Kidney tubule cell (primary cell): ENCODE measurements around the gene GCNT2.
A peak's percentile ranks its signal among the peaks of the same experiment; 100 is the strongest.

Experiments used
- DNase-seq: peaks from one replicate; pipeline ENCODE4 v3.0.0-alpha.2; 2018; ENCODE audit warnings: low spot score

GCNT2 gene

DNA sequence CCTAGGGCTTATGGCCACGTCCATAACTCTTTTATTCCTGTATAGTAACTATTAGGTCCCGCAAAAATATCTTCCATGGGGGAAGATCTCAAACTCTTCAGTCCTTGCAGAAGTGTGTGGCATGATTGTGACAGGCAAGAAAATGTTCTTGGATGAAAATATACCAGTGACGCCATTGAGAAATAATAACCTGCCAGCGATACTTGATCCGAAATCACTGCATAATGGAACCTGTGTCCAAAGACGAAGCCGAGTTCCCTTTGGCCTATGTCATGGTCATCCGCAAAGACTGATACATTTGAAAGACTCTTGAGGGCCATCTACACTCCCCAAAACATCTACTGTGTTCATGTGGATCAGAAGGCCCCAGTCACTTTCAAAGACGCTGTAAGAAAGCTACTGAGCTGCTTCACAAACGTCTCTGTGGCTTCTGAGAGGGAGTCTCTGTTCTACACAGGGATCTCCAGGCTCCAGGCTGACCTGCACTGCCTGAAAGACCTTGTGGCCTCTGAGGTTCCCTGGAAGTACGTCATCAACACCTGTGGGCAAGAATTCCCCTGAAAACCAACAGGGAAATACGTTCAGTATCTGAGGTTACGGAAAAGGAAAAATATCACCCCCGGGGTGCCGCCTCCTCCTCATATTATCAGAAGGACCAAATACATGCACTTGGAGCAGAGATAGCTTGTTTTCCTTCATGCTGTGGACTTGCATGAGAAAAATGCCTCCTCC is 6.9 kb upstream of the GCNT2 start:
- DNase-seq: peak; percentile 6

DNA sequence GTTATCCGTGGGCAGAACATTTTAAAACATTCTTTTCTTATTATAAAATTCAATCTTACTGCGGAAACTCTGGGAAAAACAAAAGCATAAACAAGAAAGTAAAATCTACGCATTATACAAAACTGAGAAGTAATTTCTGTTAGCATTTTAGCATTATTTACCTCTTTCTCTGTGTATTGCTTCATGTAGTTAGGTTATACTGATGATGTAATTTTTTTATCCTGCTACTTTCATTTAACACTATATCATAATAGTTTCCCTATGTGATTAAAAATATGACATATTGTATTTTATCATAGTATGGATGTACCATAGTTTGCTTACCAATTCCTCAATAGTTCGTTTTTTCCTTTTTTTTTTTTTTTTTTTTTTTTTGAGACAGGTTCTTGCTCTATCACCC is 4.2 kb upstream of the GCNT2 start:
- no peak for DNase-seq

DNA sequence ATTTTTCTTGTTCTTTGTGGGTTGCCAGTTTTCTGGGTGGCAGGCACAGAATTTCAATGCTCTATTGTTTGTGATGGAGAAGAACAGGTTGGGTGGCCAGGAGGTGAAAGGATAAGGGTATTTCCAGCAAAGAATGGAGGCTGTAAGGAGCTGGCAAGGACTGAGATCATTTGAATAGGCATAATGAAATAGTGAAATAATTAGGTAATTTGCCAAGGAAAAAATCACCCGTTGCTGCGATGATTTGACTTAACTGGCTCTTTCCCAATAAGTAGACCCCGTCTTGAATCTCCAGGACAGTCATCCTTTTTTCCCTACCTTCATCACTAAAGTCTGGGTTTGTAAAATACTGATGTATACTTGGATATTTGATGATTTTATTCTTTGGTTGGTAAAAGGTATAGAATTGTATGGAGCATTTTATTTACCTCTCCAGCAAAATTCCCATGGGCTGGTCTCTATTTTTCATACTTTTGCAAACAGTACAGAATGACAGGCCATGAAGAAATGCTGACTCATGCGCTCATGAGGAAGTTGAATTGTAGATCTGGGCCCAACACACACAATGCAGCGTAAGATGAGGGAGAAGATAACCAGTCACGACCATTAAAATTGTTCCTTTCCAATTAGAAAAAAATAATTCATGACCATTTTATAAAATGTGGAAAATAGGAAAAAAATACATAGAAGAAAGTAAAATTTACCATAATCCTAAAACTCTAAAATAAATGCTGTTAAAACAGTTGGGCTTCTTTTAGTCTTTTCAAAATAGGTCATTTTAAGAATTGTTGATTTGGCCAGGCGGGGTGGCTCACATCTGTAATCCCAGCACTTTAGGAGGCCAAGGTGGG is 2.4 kb upstream of the GCNT2 start:
- DNase-seq: peak; percentile 75

DNA sequence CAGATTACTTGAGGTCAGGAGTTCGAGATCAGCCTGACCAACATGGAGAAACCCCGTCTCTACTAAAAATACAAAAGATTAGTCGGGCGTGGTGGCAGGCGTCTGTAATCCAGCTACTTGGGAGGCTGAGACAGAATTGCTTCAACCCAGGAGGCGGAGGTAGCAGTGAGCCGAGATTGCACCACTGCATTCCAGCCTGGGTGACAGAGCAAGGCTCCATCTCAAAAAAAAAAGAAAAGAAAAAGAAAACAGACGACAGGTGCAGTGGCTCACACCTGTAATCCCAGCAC is 1.8 kb upstream of the GCNT2 start:
- peak; percentile 37 for DNase-seq

DNA sequence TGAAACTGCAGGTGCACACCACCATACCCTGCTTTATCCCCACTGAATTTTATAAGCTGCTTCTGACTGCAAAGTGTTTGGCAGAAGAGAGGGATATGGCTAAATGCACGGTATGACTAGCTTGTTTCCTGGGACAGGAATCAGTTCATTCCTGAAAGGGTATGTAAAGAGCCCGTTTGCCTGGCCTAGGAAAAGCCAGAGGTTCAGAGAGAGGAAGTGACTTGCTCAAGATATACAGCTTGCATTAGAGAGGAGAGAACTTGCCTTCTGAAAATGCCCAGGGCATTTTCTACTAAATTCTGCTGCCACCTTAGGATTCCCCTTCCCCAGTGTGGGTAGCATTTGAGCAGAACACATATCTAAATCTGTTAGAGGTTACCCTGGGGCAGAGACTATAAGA is 683 bp upstream of the GCNT2 start:
- peak; percentile 50 for DNase-seq

DNA sequence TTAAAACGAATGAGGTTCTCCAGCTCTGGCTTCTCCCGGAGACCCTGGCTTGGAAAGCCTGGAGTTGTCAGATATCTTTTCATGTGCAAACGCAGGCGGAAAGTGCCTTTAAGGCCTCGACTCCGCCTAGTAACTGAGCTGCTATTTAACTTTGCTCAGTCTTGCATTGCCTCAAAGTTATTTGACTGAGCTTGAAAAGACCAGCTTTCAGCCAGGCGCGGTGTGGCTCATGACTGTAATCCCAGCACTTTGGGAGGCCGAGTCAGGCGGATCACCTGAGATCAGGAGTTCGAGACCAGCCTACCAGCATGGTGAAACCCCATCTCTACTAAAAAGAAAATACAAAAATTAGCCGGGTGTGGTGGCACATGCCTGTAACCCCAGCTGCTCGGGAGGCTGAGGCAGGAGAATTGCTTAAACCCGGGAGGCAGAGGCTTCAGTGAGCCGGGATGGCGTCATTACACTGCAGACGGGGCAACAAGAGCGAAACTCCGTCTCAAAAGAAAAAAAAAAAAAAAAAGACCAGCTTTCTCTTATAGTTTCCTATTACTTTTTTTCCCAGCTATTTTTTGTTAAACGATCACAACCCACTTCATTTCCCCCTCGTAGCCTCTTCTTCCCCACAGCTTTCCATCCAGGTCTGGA is 1.9 kb downstream of the GCNT2 start:
- peak; percentile 73 for DNase-seq

DNA sequence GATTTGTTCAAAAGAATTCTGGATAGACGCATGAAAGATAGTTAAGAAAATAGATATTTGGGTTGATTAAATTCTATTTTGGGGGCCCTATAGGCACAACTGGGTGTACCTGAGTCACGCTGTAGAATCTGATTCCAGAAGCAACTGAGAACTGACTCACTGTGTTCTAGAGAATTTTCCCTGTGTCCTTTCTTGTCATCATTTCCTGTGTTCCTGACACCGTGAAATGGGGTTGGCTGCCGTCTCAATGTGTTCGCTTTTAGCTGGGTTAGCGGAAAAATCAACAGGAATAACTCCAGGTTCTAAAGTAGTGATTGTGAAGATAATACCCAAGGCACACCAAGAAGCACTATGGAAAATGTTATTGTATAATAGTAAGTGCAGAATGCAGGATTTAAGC is 5.0 kb downstream of the GCNT2 start:
- DNase-seq: peak; percentile 68

DNA sequence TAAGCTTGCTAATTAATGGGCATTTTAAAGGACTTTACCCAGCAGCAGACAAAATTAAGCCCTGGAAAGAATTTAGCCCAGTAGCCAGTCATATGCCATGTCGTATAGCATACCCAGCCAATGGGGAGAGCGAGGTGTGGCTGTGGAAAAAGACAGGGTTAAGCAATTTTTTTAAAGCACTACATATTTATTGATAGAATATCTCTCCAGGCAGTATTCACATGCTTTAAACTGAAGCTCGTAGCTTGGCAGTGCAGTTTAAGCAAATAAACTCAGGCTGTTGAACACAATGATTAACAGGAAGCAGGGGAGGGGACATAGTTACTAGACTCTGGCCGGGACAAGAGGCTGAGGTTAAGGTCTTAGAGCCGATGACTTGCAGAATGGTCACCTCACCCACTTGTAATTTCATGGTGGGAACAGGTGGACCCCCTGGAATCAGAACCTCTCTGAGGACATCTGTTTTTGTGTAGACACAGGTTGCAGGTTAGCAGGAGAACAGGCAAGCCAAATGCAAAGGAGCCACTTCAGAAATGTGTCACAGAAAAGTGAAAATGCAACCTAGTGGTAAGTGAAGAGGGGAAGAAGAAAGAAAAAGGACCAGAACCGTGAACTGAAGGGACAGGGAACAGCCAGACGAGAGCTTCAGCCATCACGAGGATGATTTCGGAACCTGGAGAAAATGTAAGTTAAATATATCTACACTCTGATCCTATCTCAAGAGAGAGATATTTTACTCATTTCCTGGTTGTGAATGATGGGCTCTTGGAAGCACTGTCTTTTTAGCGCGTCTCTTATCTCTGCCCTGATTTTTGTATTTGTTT is 7.2 kb downstream of the GCNT2 start:
- peak; percentile 83 for DNase-seq

DNA sequence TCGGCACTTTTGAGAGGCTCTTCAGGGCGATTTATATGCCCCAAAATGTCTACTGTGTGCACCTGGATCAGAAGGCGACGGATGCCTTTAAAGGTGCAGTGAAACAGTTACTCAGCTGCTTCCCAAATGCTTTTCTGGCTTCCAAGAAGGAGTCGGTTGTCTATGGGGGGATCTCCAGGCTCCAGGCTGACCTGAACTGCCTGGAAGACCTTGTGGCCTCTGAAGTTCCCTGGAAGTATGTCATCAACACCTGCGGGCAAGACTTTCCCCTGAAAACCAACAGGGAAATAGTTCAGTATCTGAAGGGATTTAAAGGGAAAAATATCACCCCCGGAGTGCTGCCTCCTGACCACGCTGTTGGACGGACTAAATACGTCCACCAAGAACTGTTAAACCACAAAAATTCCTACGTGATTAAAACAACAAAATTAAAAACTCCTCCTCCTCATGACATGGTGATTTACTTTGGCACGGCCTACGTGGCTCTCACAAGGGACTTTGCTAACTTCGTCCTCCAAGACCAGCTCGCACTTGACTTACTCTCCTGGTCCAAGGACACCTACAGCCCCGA is 8.2 kb downstream of the GCNT2 start:
- peak; percentile 94 for DNase-seq

DNA sequence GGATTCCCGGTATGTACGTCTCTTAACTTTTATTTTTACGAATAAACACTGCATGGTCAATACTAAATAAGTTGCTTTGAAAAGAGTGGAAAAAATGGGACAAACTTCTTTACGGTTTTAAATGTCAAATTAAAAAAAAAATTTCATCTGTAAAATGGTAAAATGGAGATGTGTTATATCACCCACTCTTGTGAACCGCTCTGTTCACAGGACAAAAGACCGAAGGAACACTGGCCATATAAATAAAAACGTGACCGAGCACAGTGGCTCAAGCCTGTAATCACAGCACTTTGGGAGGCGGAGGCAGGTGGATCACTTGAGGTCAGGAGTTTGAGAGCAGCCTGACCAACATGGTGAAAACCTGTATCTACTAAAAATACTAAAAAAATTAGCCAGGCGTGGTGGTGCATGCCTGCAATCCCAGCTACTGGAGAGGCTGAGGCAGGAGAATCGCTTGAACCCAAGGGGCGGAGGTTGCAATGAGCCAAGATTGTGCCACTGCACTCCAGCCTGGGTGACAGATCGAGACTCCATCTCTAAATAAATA is 8.8 kb downstream of the GCNT2 start:
- DNase-seq: peak; percentile 38

DNA sequence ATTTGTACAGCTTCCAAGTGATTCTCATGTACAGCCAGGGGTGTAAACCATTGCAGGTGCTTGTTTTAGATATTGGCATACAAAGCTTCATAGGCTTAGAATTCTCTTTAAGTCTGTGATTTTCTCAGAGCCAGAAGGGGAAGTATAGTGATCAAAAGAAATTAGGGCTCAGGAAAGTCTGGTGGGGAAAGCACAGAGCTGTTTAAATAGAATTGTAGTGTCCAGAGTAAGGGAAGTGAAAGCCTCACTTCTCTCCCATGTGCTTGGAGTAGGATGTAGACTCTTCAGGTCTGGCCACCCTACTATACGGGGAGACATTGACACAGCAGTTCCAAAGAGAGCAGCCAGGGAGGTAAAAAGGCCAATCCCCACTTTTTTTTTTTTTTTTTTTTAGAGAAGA is 10.4 kb downstream of the GCNT2 start:
- no peak for DNase-seq

DNA sequence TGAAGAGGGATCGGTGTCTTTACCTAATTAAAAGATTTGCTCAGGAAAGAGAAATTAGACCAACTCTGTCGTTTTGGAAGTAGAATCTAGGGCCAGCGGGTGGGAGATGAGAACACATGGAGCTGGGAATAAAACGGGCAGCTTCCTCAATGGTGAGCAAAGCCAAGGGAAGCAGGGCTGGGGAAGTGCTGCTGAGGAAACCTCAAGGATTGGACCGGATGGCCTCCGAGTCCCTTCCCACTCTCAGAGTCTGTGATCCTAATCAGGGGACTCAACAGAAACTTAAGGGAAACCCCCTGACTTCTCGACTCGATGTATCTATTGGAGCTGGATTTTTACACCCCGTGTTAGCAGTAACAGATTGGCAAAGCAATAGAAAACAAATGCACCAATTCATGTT is 10.8 kb downstream of the GCNT2 start:
- DNase-seq: peak; percentile 51

DNA sequence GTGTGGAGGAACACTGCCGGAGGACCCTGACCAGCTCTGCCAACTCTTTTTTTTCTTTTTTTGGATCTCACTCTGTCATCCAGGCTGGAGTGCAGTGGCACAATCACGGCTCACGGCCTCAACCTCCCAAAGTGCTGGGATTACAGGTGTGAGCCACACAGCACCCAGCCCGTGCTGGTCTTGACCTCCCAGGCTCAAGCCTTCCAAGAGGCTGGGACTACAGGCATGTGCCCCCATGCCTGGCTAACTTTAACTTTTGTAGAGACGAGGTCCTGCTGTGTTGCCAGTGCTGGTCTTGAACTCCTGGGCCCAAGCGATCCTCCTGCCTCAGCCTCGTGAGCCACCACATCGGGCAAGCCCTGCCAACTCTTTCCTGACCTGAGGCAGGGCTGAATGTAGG is 11.2 kb downstream of the GCNT2 start:
- peak; percentile 42 for DNase-seq

DNA sequence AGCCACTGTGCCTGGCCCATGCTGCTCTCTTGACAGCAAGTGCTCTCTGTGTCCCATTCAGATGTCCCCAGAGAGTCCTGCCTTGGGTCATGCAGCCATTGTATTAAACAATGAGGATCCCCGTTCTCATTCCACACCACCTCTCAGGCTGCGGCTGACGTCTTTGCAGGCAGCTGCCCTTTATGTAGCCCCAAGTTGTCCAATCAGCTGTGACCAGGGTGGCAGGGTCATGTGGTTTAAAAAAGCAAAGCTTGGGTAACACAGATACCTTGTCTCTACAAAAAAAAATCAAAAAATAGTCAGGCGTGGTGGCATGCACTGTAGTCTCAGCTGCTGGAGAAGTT is 13.2 kb downstream of the GCNT2 start:
- DNase-seq: no peak

DNA sequence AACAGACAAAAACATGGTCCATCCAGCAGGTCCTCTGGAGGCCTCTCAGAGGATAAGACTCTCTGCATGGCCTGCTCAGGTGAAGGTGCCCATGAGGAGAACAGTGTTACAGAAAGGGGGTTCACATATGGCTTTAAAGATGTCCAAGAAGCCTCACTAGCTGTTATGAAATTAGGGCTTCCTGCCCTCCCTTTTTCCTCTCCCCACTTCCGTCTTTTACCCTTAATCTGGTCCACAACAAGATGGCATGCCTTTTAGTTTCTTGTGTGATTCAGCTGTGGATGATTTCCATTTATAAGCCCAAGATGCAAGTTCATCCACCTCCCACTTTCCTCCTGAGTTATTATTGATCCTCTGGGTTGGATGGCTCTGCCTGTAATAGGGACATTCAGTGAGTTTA is 14.0 kb downstream of the GCNT2 start:
- no peak for DNase-seq

DNA sequence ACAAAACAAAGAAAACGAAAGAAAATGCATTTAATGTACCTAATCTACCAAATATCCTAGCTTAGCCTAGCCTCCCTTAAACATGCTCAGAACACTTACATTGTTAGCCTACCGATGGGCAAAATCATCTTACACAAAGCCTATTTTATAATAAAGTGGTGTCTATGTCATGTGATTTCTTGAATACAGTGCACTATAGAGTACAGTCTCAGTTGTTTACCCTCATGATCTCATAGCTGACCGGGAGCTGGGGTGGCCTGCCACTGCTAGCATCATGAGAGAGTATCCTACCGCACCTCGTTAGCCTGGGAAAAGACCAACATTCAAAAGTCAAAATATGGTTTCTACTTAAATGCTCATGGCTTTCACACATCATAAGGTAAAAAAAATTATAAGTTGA is 16.6 kb downstream of the GCNT2 start:
- no peak for DNase-seq

DNA sequence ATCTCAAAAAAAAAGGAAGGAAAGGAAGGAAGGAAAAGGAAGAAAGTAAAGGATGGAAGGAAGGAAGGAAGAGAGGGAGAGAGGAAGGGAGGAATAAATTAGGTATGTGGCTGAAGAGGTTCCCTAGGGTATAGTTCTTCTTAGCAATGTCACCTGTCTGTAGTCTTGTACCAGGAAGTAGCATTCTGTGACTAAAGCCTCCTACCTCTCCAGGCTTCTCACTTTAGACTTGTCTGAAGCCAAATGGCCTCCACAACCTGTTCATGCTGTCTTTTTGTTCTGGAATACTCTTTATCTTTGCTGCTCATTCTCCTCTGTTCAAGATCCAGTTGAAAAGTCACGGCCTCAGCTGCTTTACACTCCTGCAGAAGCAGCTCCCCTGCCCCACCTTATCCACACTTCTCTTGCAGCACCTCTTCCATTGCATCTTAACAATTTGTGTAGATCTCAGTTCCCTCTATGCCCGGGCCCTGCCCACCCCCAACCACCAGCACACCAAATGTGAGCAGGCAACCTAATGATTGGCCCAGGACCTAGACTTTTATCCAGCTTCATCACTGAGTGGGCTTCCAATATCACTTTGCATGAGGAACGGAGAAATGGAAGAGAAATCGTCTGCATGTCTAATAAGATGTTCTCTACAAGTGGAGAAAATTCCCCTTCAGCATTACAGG is 19.1 kb downstream of the GCNT2 start:
- no peak for DNase-seq

DNA sequence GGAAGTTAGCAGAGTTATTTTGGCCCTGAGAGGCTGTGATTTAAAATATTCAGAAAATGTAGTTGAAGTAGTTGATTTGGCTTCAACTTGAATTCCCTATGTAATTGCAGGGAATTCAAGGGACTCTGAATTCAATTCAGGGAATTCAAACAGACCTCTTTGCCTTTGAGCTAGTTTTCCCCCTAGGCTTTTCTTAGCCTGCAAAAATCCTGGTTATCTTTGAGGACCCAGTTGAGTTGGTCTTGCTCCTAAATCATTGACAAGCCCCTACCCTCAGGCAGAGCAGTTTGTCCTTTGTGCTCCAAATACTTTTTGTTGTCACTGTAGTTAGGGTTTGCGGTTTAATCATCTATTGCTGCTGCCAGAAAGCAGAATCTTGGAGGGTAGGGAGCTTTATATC is 20.4 kb downstream of the GCNT2 start:
- no peak for DNase-seq

DNA sequence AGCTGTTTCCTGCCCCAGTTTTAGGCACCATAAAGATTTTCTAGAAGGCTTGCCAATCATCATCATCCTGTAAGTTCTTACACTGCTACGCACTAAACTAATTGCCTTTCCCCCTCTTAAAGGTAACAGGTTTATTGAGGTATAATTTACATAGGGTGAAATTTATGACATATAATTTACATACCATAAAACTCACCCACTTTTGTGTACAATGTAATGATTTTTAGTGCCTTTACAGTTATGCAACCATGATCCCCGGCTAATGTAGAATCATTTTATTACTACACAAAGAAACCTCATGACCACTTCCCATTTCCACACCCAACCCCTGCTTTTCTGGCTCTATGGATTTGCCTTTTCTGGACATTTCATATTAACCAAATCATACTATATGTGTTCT is 21.1 kb downstream of the GCNT2 start:
- DNase-seq: no peak

DNA sequence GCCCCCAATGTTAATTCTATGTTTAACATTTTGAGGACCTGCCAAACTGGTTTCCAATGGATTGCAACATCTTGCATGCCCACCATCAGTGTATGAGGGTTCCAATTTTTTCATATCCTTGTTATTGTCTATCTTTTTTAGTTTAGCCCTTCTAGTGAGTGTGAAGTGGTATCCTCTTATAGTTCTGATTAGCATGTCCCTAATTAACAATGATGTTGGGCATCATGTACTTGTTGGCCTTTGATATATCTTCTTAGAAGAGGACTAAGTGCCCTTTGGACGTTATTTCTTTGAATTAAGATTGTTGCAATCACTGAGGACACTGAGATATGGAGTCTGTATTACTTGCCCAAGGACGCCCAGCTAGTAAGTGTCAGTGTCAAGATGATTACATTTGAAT is 22.3 kb downstream of the GCNT2 start:
- no peak for DNase-seq

DNA sequence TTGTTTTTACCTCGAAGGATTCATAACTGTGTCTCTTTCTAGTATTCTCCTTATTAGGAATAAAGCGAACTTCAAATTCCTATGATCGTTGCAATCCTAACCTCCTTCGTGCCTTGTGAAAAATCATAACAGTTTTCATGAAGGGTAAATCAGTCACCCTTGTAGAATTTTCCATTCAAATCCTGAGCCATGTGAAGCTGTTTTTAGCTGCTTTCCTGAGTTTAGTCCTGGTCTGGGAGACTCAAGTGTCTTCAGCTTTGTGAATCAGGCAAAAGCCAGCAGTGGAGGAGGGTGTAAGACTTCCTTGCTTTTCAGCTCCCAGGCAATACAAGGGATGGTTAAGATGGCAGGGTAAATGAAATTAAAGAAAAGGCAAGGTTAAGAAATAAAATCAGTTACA is 24.3 kb downstream of the GCNT2 start:
- no peak for DNase-seq
